ENCODE measurements around the gene SLC17A7. TPM values are rescaled to one million over a fixed set of nuclear protein-coding genes. Genes with fewer than 3 reads are reported as not detected.

SLC17A7 gene
- total and polyA plus RNA-seq, 2 of the 13 experiments (the other 11 are each of a cell fraction or from before 2014, with no cell fraction given), result 0.32 TPM; not detected in 1

- TF ChIP-seq FUBP1 (CRISPR knock-in tag; IDR thresholded peaks at IDR 0.05; ENCODE audit: borderline replicate concordance) (no peak), AHR (CRISPR knock-in tag; IDR thresholded peaks at IDR 0.05) (no peak), PHB2 (IDR thresholded peaks at IDR 0.05; ENCODE audit: partially characterized antibody) (no peak), HNF4G (IDR thresholded peaks at IDR 0.05; ENCODE audit: borderline replicate concordance, low read depth, low read length) (peak; percentile 35; the same call in 1 of the 2 replicates), HNF4G (CRISPR knock-in tag; IDR thresholded peaks at IDR 0.05; ENCODE audit: borderline replicate concordance, low read depth) (no peak), DDIT3 (CRISPR knock-in tag; IDR thresholded peaks at IDR 0.05) (no peak), HNRNPUL1 (IDR thresholded peaks at IDR 0.05; ENCODE audit: low read depth, low read length) (no peak), PRPF4 (IDR thresholded peaks at IDR 0.05; ENCODE audit: low read depth, low read length, poor library complexity, severe bottlenecking) (no peak), ZNF282 (IDR thresholded peaks at IDR 0.05; ENCODE audit: partially characterized antibody) (no peak), ZNF747 (CRISPR knock-in tag; IDR thresholded peaks at IDR 0.05; ENCODE audit: borderline replicate concordance) (no peak), ZNF704 (CRISPR knock-in tag; IDR thresholded peaks at IDR 0.05; ENCODE audit: borderline replicate concordance) (no peak; the same call in 1 of the 2 replicates), ZNF136 (CRISPR knock-in tag; IDR thresholded peaks at IDR 0.05; ENCODE audit: low read depth) (no peak), BCL6 (CRISPR knock-in tag; IDR thresholded peaks at IDR 0.05) (no peak)
- TF ChIP-seq, protein P1, sequence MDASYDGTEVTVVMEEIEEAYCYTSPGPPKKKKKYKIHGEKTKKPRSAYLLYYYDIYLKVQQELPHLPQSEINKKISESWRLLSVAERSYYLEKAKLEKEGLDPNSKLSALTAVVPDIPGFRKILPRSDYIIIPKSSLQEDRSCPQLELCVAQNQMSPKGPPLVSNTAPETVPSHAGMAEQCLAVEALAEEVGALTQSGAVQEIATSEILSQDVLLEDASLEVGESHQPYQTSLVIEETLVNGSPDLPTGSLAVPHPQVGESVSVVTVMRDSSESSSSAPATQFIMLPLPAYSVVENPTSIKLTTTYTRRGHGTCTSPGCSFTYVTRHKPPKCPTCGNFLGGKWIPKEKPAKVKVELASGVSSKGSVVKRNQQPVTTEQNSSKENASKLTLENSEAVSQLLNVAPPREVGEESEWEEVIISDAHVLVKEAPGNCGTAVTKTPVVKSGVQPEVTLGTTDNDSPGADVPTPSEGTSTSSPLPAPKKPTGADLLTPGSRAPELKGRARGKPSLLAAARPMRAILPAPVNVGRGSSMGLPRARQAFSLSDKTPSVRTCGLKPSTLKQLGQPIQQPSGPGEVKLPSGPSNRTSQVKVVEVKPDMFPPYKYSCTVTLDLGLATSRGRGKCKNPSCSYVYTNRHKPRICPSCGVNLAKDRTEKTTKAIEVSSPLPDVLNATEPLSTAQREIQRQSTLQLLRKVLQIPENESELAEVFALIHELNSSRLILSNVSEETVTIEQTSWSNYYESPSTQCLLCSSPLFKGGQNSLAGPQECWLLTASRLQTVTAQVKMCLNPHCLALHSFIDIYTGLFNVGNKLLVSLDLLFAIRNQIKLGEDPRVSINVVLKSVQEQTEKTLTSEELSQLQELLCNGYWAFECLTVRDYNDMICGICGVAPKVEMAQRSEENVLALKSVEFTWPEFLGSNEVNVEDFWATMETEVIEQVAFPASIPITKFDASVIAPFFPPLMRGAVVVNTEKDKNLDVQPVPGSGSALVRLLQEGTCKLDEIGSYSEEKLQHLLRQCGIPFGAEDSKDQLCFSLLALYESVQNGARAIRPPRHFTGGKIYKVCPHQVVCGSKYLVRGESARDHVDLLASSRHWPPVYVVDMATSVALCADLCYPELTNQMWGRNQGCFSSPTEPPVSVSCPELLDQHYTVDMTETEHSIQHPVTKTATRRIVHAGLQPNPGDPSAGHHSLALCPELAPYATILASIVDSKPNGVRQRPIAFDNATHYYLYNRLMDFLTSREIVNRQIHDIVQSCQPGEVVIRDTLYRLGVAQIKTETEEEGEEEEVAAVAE (CRISPR knock-in tag; IDR thresholded peaks at IDR 0.05; ENCODE audit: borderline replicate concordance), result no peak
- TF ChIP-seq, protein P2, sequence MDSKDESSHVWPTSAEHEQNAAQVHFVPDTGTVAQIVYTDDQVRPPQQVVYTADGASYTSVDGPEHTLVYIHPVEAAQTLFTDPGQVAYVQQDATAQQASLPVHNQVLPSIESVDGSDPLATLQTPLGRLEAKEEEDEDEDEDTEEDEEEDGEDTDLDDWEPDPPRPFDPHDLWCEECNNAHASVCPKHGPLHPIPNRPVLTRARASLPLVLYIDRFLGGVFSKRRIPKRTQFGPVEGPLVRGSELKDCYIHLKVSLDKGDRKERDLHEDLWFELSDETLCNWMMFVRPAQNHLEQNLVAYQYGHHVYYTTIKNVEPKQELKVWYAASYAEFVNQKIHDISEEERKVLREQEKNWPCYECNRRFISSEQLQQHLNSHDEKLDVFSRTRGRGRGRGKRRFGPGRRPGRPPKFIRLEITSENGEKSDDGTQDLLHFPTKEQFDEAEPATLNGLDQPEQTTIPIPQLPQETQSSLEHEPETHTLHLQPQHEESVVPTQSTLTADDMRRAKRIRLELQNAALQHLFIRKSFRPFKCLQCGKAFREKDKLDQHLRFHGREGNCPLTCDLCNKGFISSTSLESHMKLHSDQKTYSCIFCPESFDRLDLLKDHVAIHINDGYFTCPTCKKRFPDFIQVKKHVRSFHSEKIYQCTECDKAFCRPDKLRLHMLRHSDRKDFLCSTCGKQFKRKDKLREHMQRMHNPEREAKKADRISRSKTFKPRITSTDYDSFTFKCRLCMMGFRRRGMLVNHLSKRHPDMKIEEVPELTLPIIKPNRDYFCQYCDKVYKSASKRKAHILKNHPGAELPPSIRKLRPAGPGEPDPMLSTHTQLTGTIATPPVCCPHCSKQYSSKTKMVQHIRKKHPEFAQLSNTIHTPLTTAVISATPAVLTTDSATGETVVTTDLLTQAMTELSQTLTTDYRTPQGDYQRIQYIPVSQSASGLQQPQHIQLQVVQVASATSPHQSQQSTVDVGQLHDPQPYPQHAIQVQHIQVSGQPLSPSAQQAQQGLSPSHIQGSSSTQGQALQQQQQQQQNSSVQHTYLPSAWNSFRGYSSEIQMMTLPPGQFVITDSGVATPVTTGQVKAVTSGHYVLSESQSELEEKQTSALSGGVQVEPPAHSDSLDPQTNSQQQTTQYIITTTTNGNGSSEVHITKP (CRISPR knock-in tag; IDR thresholded peaks at IDR 0.05; ENCODE audit: low read depth), result no peak
Observed at GRCh38 chr19:49453013-49453756, 11.9 kb upstream of the SLC17A7 start, which contains the start of gene ALDH16A1 (continued).
